ENCODE measurements around the gene CNTNAP4. TPM values are rescaled to one million over a fixed set of nuclear protein-coding genes. Genes with fewer than 3 reads are reported as not detected.

Gene CNTNAP4
- total and polyA plus RNA-seq, 10 donors = 0.23 TPM; not detected in 9

GRCh38 chr16:76518781-76519180 lies 241.6 kb downstream of the CNTNAP4 start:
- H3K4me3 ChIP-seq = no peak overlapping the region
- H3K36me3 ChIP-seq = no peaks in the 10 kb centered on the region
- TF ChIP-seq CTCF (IDR thresholded peaks at IDR 0.05 in 8 of 11, conservative IDR thresholded peaks at IDR 0.05 in 3 of 11) (no peak), POLR2AphosphoS5 (IDR thresholded peaks at IDR 0.05) (no peak)
- no peaks in the 10 kb centered on the region for H3K4me1 ChIP-seq
- WGBS, 5 donors = 26 to 78% (median 65%) methylated on average over 1 of the region's 1 CpG
- H3K9me3 ChIP-seq = peaks cover 0 to 5% (median 0%) of the 10 kb centered on the region in 8 donors
- H3K27ac ChIP-seq = no peak overlapping the region
- H3K27me3 ChIP-seq (replicated peaks in 1 of 7) = no peaks in the 10 kb centered on the region
- intact Hi-C loops (cut with DNase I; ENCODE audit: low total_unique reads) = no loop called here
- no peak for DNase-seq

GRCh38 chr16:76524356-76524755 lies 247.2 kb downstream of the CNTNAP4 start:
- H3K36me3 ChIP-seq = no peaks in the 10 kb centered on the region
- no peak for DNase-seq
- H3K27me3 ChIP-seq (replicated peaks in 1 of 7) = no peaks in the 10 kb centered on the region
- 54 to 79% (median 56%) methylated on average over 2 of the region's 2 CpGs for WGBS, 5 donors
- intact Hi-C loops (cut with DNase I; ENCODE audit: low total_unique reads) = no loop called here
- no peak overlapping the region for H3K27ac ChIP-seq
- no peak overlapping the region for H3K4me3 ChIP-seq
- no peak for TF ChIP-seq CTCF (IDR thresholded peaks at IDR 0.05 in 8 of 11, conservative IDR thresholded peaks at IDR 0.05 in 3 of 11)
- no peak for TF ChIP-seq POLR2A (IDR thresholded peaks at IDR 0.05)
- no peak for TF ChIP-seq POLR2AphosphoS5 (IDR thresholded peaks at IDR 0.05)
- no peaks in the 10 kb centered on the region for H3K9me3 ChIP-seq
- H3K4me1 ChIP-seq = no peaks in the 10 kb centered on the region

GRCh38 chr16:76524769-76525168 lies 247.6 kb downstream of the CNTNAP4 start:
- TF ChIP-seq POLR2AphosphoS5 (IDR thresholded peaks at IDR 0.05) (no peak), POLR2A (IDR thresholded peaks at IDR 0.05) (no peak), CTCF (IDR thresholded peaks at IDR 0.05 in 8 of 11, conservative IDR thresholded peaks at IDR 0.05 in 3 of 11) (no peak)
- DNase-seq = no peak
- Histone ChIP-seq H3K27me3 (replicated peaks in 1 of 7) (no peaks in the 10 kb centered on the region), H3K4me1 (no peaks in the 10 kb centered on the region), H3K9me3 (no peaks in the 10 kb centered on the region), H3K36me3 (no peaks in the 10 kb centered on the region), H3K4me3 (no peak overlapping the region), H3K27ac (no peak overlapping the region)
- intact Hi-C loops (cut with DNase I; ENCODE audit: low total_unique reads) = no loop called here

GRCh38 chr16:76527244-76527643 lies 250.0 kb downstream of the CNTNAP4 start:
- DNase-seq = no peak
- Histone ChIP-seq H3K4me1 (no peaks in the 10 kb centered on the region), H3K27me3 (replicated peaks in 1 of 7) (no peaks in the 10 kb centered on the region), H3K4me3 (no peak overlapping the region), H3K27ac (no peak overlapping the region), H3K36me3 (no peaks in the 10 kb centered on the region), H3K9me3 (no peaks in the 10 kb centered on the region)
- intact Hi-C loops (cut with DNase I; ENCODE audit: low total_unique reads) = no loop called here
- 80 to 93% (median 82%) methylated on average over 5 of the region's 5 CpGs for WGBS, 5 donors
- TF ChIP-seq CTCF (IDR thresholded peaks at IDR 0.05 in 8 of 11, conservative IDR thresholded peaks at IDR 0.05 in 3 of 11) (no peak), POLR2AphosphoS5 (IDR thresholded peaks at IDR 0.05) (no peak), POLR2A (IDR thresholded peaks at IDR 0.05) (no peak)

Measured in spleen (tissue), 11 donors.